Measurements from ENCODE around the gene APBA1. TPM values are rescaled to one million over a fixed set of nuclear protein-coding genes. Genes with fewer than 3 reads are reported as not detected.

Gene APBA1
- total and polyA plus RNA-seq, 2 of the 8 experiments (the other 6 are each of a cell fraction or from before 2014, with no cell fraction given): 0.36 to 0.60 TPM

- Histone ChIP-seq H3K4me3 (ENCODE audit: extremely low read depth in 1 of 4, insufficient read depth in 2 of 4, low read depth in 3 of 4, low read length in 4 of 4) (no peak overlapping the region), H2BK15ac (ENCODE audit: low read length) (no peak overlapping the region), H3K56ac (replicated peaks; ENCODE audit: insufficient read length, low read depth, low read length) (no peak overlapping the region), H3K4ac (replicated peaks; ENCODE audit: insufficient read length, low read depth, low read length) (no peak overlapping the region), H3K18ac (ENCODE audit: extremely low read depth, low read length) (no peak overlapping the region), H3K27me3 (replicated peaks in 1 of 4; ENCODE audit: control insufficient read depth in 3 of 4, extremely low read depth in 1 of 4, insufficient read depth in 3 of 4, low read length in 3 of 4) (peaks cover 1 to 22% (median 15%) of the 10 kb centered on the region in 4 experiments; a peak in 6 of 7 replicates), H3K23ac (ENCODE audit: insufficient read length) (no peak overlapping the region), H3K79me1 (ENCODE audit: low read depth, low read length) (no peaks in the 10 kb centered on the region), H2AK5ac (ENCODE audit: low read depth, low read length) (no peak overlapping the region), H4K91ac (replicated peaks; ENCODE audit: insufficient read length, low read length) (no peak overlapping the region), H2BK20ac (ENCODE audit: low read length) (no peak overlapping the region), H4K5ac (ENCODE audit: insufficient read length, low read depth, low read length) (no peak overlapping the region), H3K14ac (ENCODE audit: insufficient read length) (no peak overlapping the region), H2AFZ (ENCODE audit: low read length) (no peak overlapping the region), H3K9ac (replicated peaks in 1 of 4; ENCODE audit: extremely low read depth in 1 of 4, low read depth in 3 of 4, low read length in 3 of 4) (no peak overlapping the region), H3K23me2 (ENCODE audit: low read depth, low read length) (no peaks in the 10 kb centered on the region), H3K27ac (ENCODE audit: low read depth, low read length) (no peak overlapping the region), H2BK120ac (replicated peaks; ENCODE audit: low read depth, low read length) (no peak overlapping the region), H3K36me3 (ENCODE audit: control insufficient read depth in 2 of 4, insufficient read depth in 4 of 4, low read length in 3 of 4) (no peaks in the 10 kb centered on the region), H2BK12ac (ENCODE audit: low read depth, low read length) (no peak overlapping the region), H4K8ac (ENCODE audit: extremely low read depth, insufficient read depth, low read length) (no peak overlapping the region), H4K20me1 (replicated peaks in 1 of 2; ENCODE audit: control insufficient read depth in 1 of 2, insufficient read depth in 2 of 2, low read length in 2 of 2) (no peaks in the 10 kb centered on the region), H2BK5ac (ENCODE audit: low read depth, low read length) (no peak overlapping the region), H3K4me2 (ENCODE audit: insufficient read depth in 1 of 2, low read depth in 2 of 2, low read length in 2 of 2) (no peak overlapping the region), H3K79me2 (ENCODE audit: control insufficient read depth in 1 of 2, insufficient read depth in 2 of 2, low read length in 2 of 2) (no peaks in the 10 kb centered on the region), H3K4me1 (replicated peaks in 1 of 4; ENCODE audit: control insufficient read depth in 3 of 4, insufficient read depth in 4 of 4, low read length in 3 of 4) (no peaks in the 10 kb centered on the region), H3K9me3 (ENCODE audit: insufficient read depth in 2 of 2, low read depth in 1 of 2, low read length in 1 of 2) (no peaks in the 10 kb centered on the region)
- FAIRE-seq: no peak
- CTCF ChIA-PET (ENCODE audit: partially characterized antibody): interaction anchor here (0.6 to 1.9 kb wide), 5 partner anchors 9 to 173 kb away, joined by 3 to 4 read pairs (median 4); no protein-coding TSS in a partner anchor
- WGBS, 2 experiments (ENCODE audit: extremely low coverage in 1 of 2, insufficient coverage in 1 of 2, insufficient read length in 1 of 2, insufficient replicate concordance in 2 of 2, low coverage in 1 of 2, low lambda C conversion rate in 2 of 2, missing lambda C conversion rate in 1 of 2): 82% methylated on average over 1 of the region's 1 CpG; no CpG with 5 or more reads in 1 of the 2 experiments
- POLR2A ChIA-PET (ENCODE audit: partially characterized antibody): no interaction called here
- DNase-seq (ENCODE audit: low read depth in 1 of 2, low spot score in 2 of 2): no peak
- TF ChIP-seq SIRT6 (IDR thresholded peaks at IDR 0.05; ENCODE audit: low read length) (no peak), TAF7 (optimal IDR thresholded peaks at IDR 0.05; ENCODE audit: borderline replicate concordance, low read depth, low read length) (no peak), TBP (IDR thresholded peaks at IDR 0.05; ENCODE audit: low read depth, low read length) (no peak), RBBP5 (IDR thresholded peaks at IDR 0.05; ENCODE audit: borderline replicate concordance, low read depth, low read length) (no peak), FOSL1 (IDR thresholded peaks at IDR 0.05; ENCODE audit: insufficient read depth, low read depth, low read length) (no peak), POU5F1 (IDR thresholded peaks at IDR 0.05; ENCODE audit: low read depth, low read length) (no peak), SIN3A (conservative IDR thresholded peaks at IDR 0.05 in 1 of 2, IDR thresholded peaks at IDR 0.05 in 1 of 2; ENCODE audit: low read depth in 1 of 2, low read length in 2 of 2) (no peak), SRF (IDR thresholded peaks at IDR 0.05; ENCODE audit: low read depth, low read length) (no peak), SAP30 (IDR thresholded peaks at IDR 0.05; ENCODE audit: insufficient read depth, insufficient replicate concordance, low read length) (no peak), CTCF (IDR thresholded peaks at IDR 0.05; ENCODE audit: control extremely low read depth in 1 of 3, insufficient read depth in 1 of 3, low read depth in 1 of 3, low read length in 3 of 3) (no peak)
- TF ChIP-seq, protein P1, sequence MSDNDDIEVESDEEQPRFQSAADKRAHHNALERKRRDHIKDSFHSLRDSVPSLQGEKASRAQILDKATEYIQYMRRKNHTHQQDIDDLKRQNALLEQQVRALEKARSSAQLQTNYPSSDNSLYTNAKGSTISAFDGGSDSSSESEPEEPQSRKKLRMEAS (IDR thresholded peaks at IDR 0.05): no peak
These were observed 95.0 kb downstream of the APBA1 start for GRCh38 chr9:69577123-69577522.

Measured in H1 (cell line).